ENCODE measurements around the gene ASPDH. TPM values are rescaled to one million over a fixed set of nuclear protein-coding genes. Genes with fewer than 3 reads are reported as not detected.
A peak's percentile ranks its signal among the peaks of the same experiment; 100 is the strongest.

Gene ASPDH
- total RNA-seq, 2 donors from 2014 or later, result not detected

- Mint-ChIP-seq H3K27ac (no peak overlapping the region), H3K4me1 (no peaks in the 10 kb centered on the region), H3K36me3 (ENCODE audit: low read depth) (no peaks in the 10 kb centered on the region), H3K4me3 (no peak overlapping the region), H3K9me3 (no peaks in the 10 kb centered on the region), H3K27me3 (ENCODE audit: insufficient read depth) (peaks cover 2% of the 10 kb centered on the region)
- 85 to 89% methylated on average over 19 to 21 of the region's 21 CpGs for WGBS, 2 experiments (ENCODE audit: insufficient coverage in 1 of 2, insufficient read length in 1 of 2)
- Histone ChIP-seq H3K27me3 (ENCODE audit: control insufficient read depth, insufficient read depth, low read length, poor library complexity, severe bottlenecking) (no peaks in the 10 kb centered on the region), H3K9me3 (ENCODE audit: control insufficient read depth, low read length) (no peaks in the 10 kb centered on the region), H3K9ac (ENCODE audit: extremely low read depth, low read length, poor library complexity, severe bottlenecking) (no peak overlapping the region), H3K27ac (ENCODE audit: low read depth, low read length) (no peak overlapping the region), H3K4me3 (ENCODE audit: low read length) (no peak overlapping the region), H3K4me1 (ENCODE audit: control insufficient read depth, insufficient read depth, low read length) (no peaks in the 10 kb centered on the region), H3K36me3 (ENCODE audit: control insufficient read depth, insufficient read depth, low read length) (no peaks in the 10 kb centered on the region)
- TF ChIP-seq CTCF (conservative IDR thresholded peaks at IDR 0.05), result no peak
- peak; percentile 52 for DNase-seq
These were observed 29.2 kb upstream of the ASPDH start for GRCh38 chr19:50542943-50543342.

- Mint-ChIP-seq H3K27ac (no peak overlapping the region), H3K9me3 (peaks cover 10% of the 10 kb centered on the region), H3K36me3 (ENCODE audit: low read depth) (no peaks in the 10 kb centered on the region), H3K4me1 (no peaks in the 10 kb centered on the region), H3K27me3 (ENCODE audit: insufficient read depth) (peaks cover 9% of the 10 kb centered on the region), H3K4me3 (no peak overlapping the region)
- peaks cover 13% of the 10 kb centered on the region for H3K9me3 ChIP-seq (ENCODE audit: control insufficient read depth, low read length)
- 34 to 50% methylated on average over 14 to 15 of the region's 15 CpGs for WGBS, 2 experiments (ENCODE audit: insufficient coverage in 1 of 2, insufficient read length in 1 of 2)
- H3K4me3 ChIP-seq (ENCODE audit: low read length), result no peak overlapping the region
- peak; percentile 99 for DNase-seq
- no peak overlapping the region for H3K9ac ChIP-seq (ENCODE audit: extremely low read depth, low read length, poor library complexity, severe bottlenecking)
- no peaks in the 10 kb centered on the region for H3K4me1 ChIP-seq (ENCODE audit: control insufficient read depth, insufficient read depth, low read length)
- peak; percentile 98 for TF ChIP-seq CTCF (conservative IDR thresholded peaks at IDR 0.05)
- no peaks in the 10 kb centered on the region for H3K36me3 ChIP-seq (ENCODE audit: control insufficient read depth, insufficient read depth, low read length)
- H3K27ac ChIP-seq (ENCODE audit: low read depth, low read length), result no peak overlapping the region
- H3K27me3 ChIP-seq (ENCODE audit: control insufficient read depth, insufficient read depth, low read length, poor library complexity, severe bottlenecking), result no peaks in the 10 kb centered on the region
These were observed 24.1 kb upstream of the ASPDH start for GRCh38 chr19:50537769-50538230.

- Mint-ChIP-seq H3K4me1 (no peaks in the 10 kb centered on the region), H3K27ac (no peak overlapping the region), H3K27me3 (ENCODE audit: insufficient read depth) (peaks cover 12% of the 10 kb centered on the region), H3K9me3 (peaks cover 15% of the 10 kb centered on the region), H3K4me3 (no peak overlapping the region), H3K36me3 (ENCODE audit: low read depth) (no peaks in the 10 kb centered on the region)
- Histone ChIP-seq H3K36me3 (ENCODE audit: control insufficient read depth, insufficient read depth, low read length) (no peaks in the 10 kb centered on the region), H3K27me3 (ENCODE audit: control insufficient read depth, insufficient read depth, low read length, poor library complexity, severe bottlenecking) (no peaks in the 10 kb centered on the region), H3K27ac (ENCODE audit: low read depth, low read length) (no peak overlapping the region), H3K4me1 (ENCODE audit: control insufficient read depth, insufficient read depth, low read length) (no peaks in the 10 kb centered on the region), H3K4me3 (ENCODE audit: low read length) (no peak overlapping the region), H3K9ac (ENCODE audit: extremely low read depth, low read length, poor library complexity, severe bottlenecking) (no peak overlapping the region), H3K9me3 (ENCODE audit: control insufficient read depth, low read length) (peaks cover 18% of the 10 kb centered on the region)
- no peak for TF ChIP-seq CTCF (conservative IDR thresholded peaks at IDR 0.05)
- DNase-seq, result no peak
- 80 to 82% methylated on average over 15 to 18 of the region's 18 CpGs for WGBS, 2 experiments (ENCODE audit: insufficient coverage in 1 of 2, insufficient read length in 1 of 2)
These were observed 23.6 kb upstream of the ASPDH start for GRCh38 chr19:50537306-50537685.
